A549 (cell line): ENCODE measurements around the gene SLC22A14. TPM values are rescaled to one million over a fixed set of nuclear protein-coding genes. Genes with fewer than 3 reads are reported as not detected.
"Not testable (repeated sequence)": the region's sequence is repeated elsewhere in the genome, so short reads cannot be mapped to it uniquely, and the experiment has no call there.

Experiments
- ATAC-seq, 2 experiments: fragments of 200-7000 bp in 1 of 2; fragments of >200 bp in 1 of 2; cut with Nextera tagmentation in 1 of 2; cut with Tn5 transposase in 1 of 2; 3 replicates each; pipeline versions ENCODE4 v1.8.0 to v1.9.1; 2018 to 2020; ENCODE audit warnings: mild to moderate bottlenecking in 1 of 2, moderate library complexity in 1 of 2
- CTCF ChIA-PET: fragments of 300-600 bp; sonication (Branson Sonifier 250); formaldehyde crosslinking; extraction: SDS; loops from one replicate; lab custom pipeline; 2021; ENCODE audit warnings: antibody characterized with exemption, inconsistent platforms; lab: Yijun Ruan, JAX
- POLR2A ChIA-PET: fragments of 350-600 bp; formaldehyde crosslinking; extraction: SDS; loops from one replicate; lab custom pipeline; 2021; ENCODE audit warnings: antibody characterized with exemption, inconsistent platforms; lab: Yijun Ruan, JAX
- DNase-seq, 2 experiments: peaks; one replicate each; pipeline versions ENCODE4 v3.0.0 to v3.0.0-alpha.2; 2011 to 2016; ENCODE audit warnings: low read depth in 1 of 2, low spot score in 1 of 2
- FAIRE-seq: peaks from 2 replicates; lab custom pipeline; 2011; peaks lifted over from hg19 to GRCh38; lab: Jason Lieb, UNC
- H3K27ac ChIP-seq, 2 experiments: fragments of >200 bp; sonication (Bioruptor Twin); formaldehyde crosslinking; 3 replicates each; pipeline ENCODE4 v1.5.1; 2016 to 2017
- H3K4me1 ChIP-seq: fragments of >200 bp; sonication (Bioruptor Twin); formaldehyde crosslinking; 3 replicates; pipeline ENCODE4 v1.6.1; 2016
- H3K4me2 ChIP-seq: fragments of >200 bp; sonication (Bioruptor Twin); formaldehyde crosslinking; 3 replicates; pipeline ENCODE4 v1.6.1; 2016
- H3K4me3 ChIP-seq: fragments of >200 bp; sonication (Bioruptor Twin); formaldehyde crosslinking; 3 replicates; pipeline ENCODE4 v1.5.1; 2016
- H3K9me3 ChIP-seq: fragments of >200 bp; sonication (Bioruptor Twin); formaldehyde crosslinking; 3 replicates; pipeline ENCODE4 v1.6.1; 2016
- E2F6 ChIP-seq: IDR thresholded peaks from 2 replicates; pipeline ENCODE4 v1.6.1; 2012; ENCODE audit warnings: low read depth, borderline replicate concordance
- EHMT2 ChIP-seq: fragments of 200-600 bp; sonication (generic); IDR thresholded peaks from 2 replicates; pipeline ENCODE4 v1.6.1; 2016; ENCODE audit warnings: antibody characterized with exemption, low read depth, mild to moderate bottlenecking, moderate library complexity
- ELK1 ChIP-seq: fragments of 150-350 bp; IDR thresholded peaks from 2 replicates; pipeline ENCODE4 v1.6.1; 2014; ENCODE audit warnings: low read depth, mild to moderate bottlenecking, low read length
- ESRRA ChIP-seq: fragments of 150-350 bp; IDR thresholded peaks from 2 replicates; pipeline ENCODE4 v1.6.1; 2014; ENCODE audit warnings: mild to moderate bottlenecking, low read length, borderline replicate concordance
- GATA3 ChIP-seq: IDR thresholded peaks from 2 replicates; pipeline ENCODE4 v1.6.1; 2012; ENCODE audit warnings: borderline replicate concordance
- HDAC2 ChIP-seq: fragments of 200-600 bp; sonication (generic); IDR thresholded peaks from 2 replicates; pipeline ENCODE4 v1.6.1; 2016
- JUN ChIP-seq, 2 experiments: fragments of >200 bp; sonication (Bioruptor Twin); formaldehyde crosslinking; IDR thresholded peaks; 2 replicates in 1 of 2; 3 replicates in 1 of 2; pipeline ENCODE4 v1.6.1; 2016 to 2017
- KDM1A ChIP-seq: fragments of 200-600 bp; sonication (generic); IDR thresholded peaks from 2 replicates; pipeline ENCODE4 v1.6.1; 2016; ENCODE audit warnings: low read depth, mild to moderate bottlenecking
- MAFK ChIP-seq: fragments of 450-650 bp; IDR thresholded peaks from 2 replicates; pipeline ENCODE4 v1.6.1; 2014; ENCODE audit not compliant: partially characterized antibody
- MAZ ChIP-seq: fragments of 150-350 bp; IDR thresholded peaks from 2 replicates; pipeline ENCODE4 v1.6.1; 2014; ENCODE audit warnings: antibody characterized with exemption, low read depth, low read length, borderline replicate concordance
- POLR2A ChIP-seq: IDR thresholded peaks from 2 replicates; pipeline ENCODE4 v1.6.1; 2012; ENCODE audit warnings: mild to moderate bottlenecking, low read length
- RAD21 ChIP-seq, 2 experiments: fragments of >200 bp in 1 of 2; sonication (Bioruptor Twin) in 1 of 2; formaldehyde crosslinking in 1 of 2; IDR thresholded peaks in 1 of 2; conservative IDR thresholded peaks in 1 of 2; 2 replicates in 1 of 2; 3 replicates in 1 of 2; pipeline ENCODE4 v1.6.1; 2012 to 2018; ENCODE audit warnings: inconsistent platforms in 1 of 2
- RCOR1 ChIP-seq: fragments of 150-350 bp; IDR thresholded peaks from 2 replicates; pipeline ENCODE4 v1.6.1; 2014; ENCODE audit warnings: antibody characterized with exemption, low read length, low read depth
- REST ChIP-seq: fragments of 200-600 bp; sonication (generic); IDR thresholded peaks from 2 replicates; pipeline ENCODE4 v1.6.1; 2016; ENCODE audit warnings: antibody characterized with exemption, mild to moderate bottlenecking, moderate library complexity
- TFCP2L1 ChIP-seq: fragments of 250-450 bp; sonication (Bioruptor Pico); IDR thresholded peaks from 2 replicates; pipeline ENCODE4 v1.5.0; 2021; ENCODE audit warnings: mild to moderate bottlenecking
- USF2 ChIP-seq: fragments of 450-650 bp; IDR thresholded peaks from 2 replicates; pipeline ENCODE4 v1.6.1; 2014; ENCODE audit warnings: antibody characterized with exemption
- ZC3H11A ChIP-seq: fragments of 450-650 bp; IDR thresholded peaks from 2 replicates; pipeline ENCODE4 v1.6.1; 2014; ENCODE audit warnings: antibody characterized with exemption, mild to moderate bottlenecking
- ZNF302 ChIP-seq: fragments of 250-450 bp; sonication (Bioruptor Pico); IDR thresholded peaks from 2 replicates; pipeline ENCODE4 v1.9.0; 2021; ENCODE audit warnings: inconsistent platforms, mild to moderate bottlenecking, moderate library complexity
- WGBS: methylation state at CpG from one replicate; pipeline ENCODE4 v1.1.6; 2017; ENCODE audit errors: missing lambda C conversion rate; 5-methylcytosine and 5-hydroxymethylcytosine counted together
- polyA plus RNA-seq, 4 experiments: library from polyadenylated mRNA; depleted of rRNA in 3 of 4; stranded (reverse); fragments of >200 nt; fragmentation: RNase III in 1 of 4; extraction: RNeasy Plus Mini Kit Qiagen cat#74134 plus additional on column Dnase treatment in 1 of 4; gene quantifications; 2 replicates in 3 of 4; 3 replicates in 1 of 4; pipeline ENCODE4 v1.2.3, GENCODE V29; 2011 to 2017
- TF ChIP-seq, protein P1 (sequence below): fragments of 250-450 bp; sonication (Bioruptor Pico); IDR thresholded peaks from 2 replicates; pipeline ENCODE4 v1.5.0; 2021; ENCODE audit warnings: mild to moderate bottlenecking, moderate library complexity, borderline replicate concordance

SLC22A14 gene
- polyA plus RNA-seq, 2 of the 4 experiments (the other 2 are of a cell fraction) = 0.04 TPM; not detected in 1

GRCh38 chr3:38318766-38319671 is 36.9 kb downstream of the SLC22A14 start:
- Histone ChIP-seq H3K4me2 (no peak overlapping the region), H3K9me3 (no peaks in the 10 kb centered on the region), H3K27ac (no peak overlapping the region), H3K4me3 (no peak overlapping the region), H3K4me1 (no peaks in the 10 kb centered on the region)
- 61% methylated on average over 8 of the region's 8 CpGs for WGBS
- CTCF ChIA-PET = interaction anchor here (0.5 to 2.7 kb wide), 4 partner anchors 21 to 250 kb away, joined by 3 to 10 read pairs (median 3); partner anchors contain the start of gene XYLB
- no peak for ATAC-seq
- DNase-seq = no peak
- no peak for TF ChIP-seq ZNF302 (CRISPR knock-in tag)
- peak; percentile 91 for TF ChIP-seq MAFK
- no peak for FAIRE-seq
- POLR2A ChIA-PET = no interaction called here

- POLR2A ChIA-PET, ATAC-seq: not testable (repeated sequence)
- 64% methylated on average over 4 of the region's 4 CpGs for WGBS
These were observed 38.5 kb downstream of the SLC22A14 start for GRCh38 chr3:38320638-38321037.

GRCh38 chr3:38323060-38323459 is 41.0 kb downstream of the SLC22A14 start:
- 0% methylated on average over 1 of the region's 1 CpG for WGBS
- CTCF ChIA-PET = no interaction called here

More at GRCh38 chr3:38320638-38321037, 38.5 kb downstream of the SLC22A14 start:
- CTCF ChIA-PET = interaction anchor here (2.7 kb wide), 1 partner anchor 26 kb away, joined by 10 read pairs; the partner anchor contains the start of gene XYLB
- not testable (repeated sequence) for H3K4me2 ChIP-seq, H3K4me1 ChIP-seq, DNase-seq, H3K27ac ChIP-seq, FAIRE-seq, H3K9me3 ChIP-seq, H3K4me3 ChIP-seq

GRCh38 chr3:38325256-38325655 is 43.2 kb downstream of the SLC22A14 start:
- CTCF ChIA-PET = interaction anchor here (1.0 to 3.8 kb wide), 6 partner anchors 21 to 197 kb away, joined by 3 to 23 read pairs (median 4); partner anchors contain the start of gene XYLB
- POLR2A ChIA-PET = no interaction called here
- 0% methylated on average over 2 of the region's 2 CpGs for WGBS
- FAIRE-seq (no peak), DNase-seq (no peak), ATAC-seq (no peak)
- Histone ChIP-seq H3K4me3 (no peak overlapping the region), H3K9me3 (peaks cover 12% of the 10 kb centered on the region; the same call in 2 of the 3 replicates), H3K4me1 (no peaks in the 10 kb centered on the region), H3K4me2 (no peak overlapping the region), H3K27ac (no peak overlapping the region)
- no peak for TF ChIP-seq KDM1A
- no peak for TF ChIP-seq MAZ
- no peak for TF ChIP-seq POLR2A
- no peak for TF ChIP-seq RAD21 (conservative IDR thresholded peaks at IDR 0.05 in 1 of 2, IDR thresholded peaks at IDR 0.05 in 1 of 2)
- TF ChIP-seq USF2 = no peak
- no peak for TF ChIP-seq HDAC2
- TF ChIP-seq RCOR1 = no peak
- no peak for TF ChIP-seq ELK1
- TF ChIP-seq REST = no peak
- TF ChIP-seq EHMT2 = no peak
- TF ChIP-seq ESRRA = no peak
- no peak for TF ChIP-seq TFCP2L1 (CRISPR knock-in tag)

More at GRCh38 chr3:38323060-38323459, 41.0 kb downstream of the SLC22A14 start:
- Histone ChIP-seq H3K4me3 (no peak overlapping the region), H3K9me3 (peaks cover 12% of the 10 kb centered on the region; the same call in 2 of the 3 replicates), H3K27ac (no peak overlapping the region), H3K4me2 (no peak overlapping the region), H3K4me1 (no peaks in the 10 kb centered on the region)
- no peak for DNase-seq
- POLR2A ChIA-PET = no interaction called here
- TF ChIP-seq GATA3 (no peak), ZC3H11A (no peak), JUN (IDR thresholded peaks at IDR 0.05) (no peak), MAFK (peak; percentile 52), E2F6 (no peak)
- TF ChIP-seq, protein P1, sequence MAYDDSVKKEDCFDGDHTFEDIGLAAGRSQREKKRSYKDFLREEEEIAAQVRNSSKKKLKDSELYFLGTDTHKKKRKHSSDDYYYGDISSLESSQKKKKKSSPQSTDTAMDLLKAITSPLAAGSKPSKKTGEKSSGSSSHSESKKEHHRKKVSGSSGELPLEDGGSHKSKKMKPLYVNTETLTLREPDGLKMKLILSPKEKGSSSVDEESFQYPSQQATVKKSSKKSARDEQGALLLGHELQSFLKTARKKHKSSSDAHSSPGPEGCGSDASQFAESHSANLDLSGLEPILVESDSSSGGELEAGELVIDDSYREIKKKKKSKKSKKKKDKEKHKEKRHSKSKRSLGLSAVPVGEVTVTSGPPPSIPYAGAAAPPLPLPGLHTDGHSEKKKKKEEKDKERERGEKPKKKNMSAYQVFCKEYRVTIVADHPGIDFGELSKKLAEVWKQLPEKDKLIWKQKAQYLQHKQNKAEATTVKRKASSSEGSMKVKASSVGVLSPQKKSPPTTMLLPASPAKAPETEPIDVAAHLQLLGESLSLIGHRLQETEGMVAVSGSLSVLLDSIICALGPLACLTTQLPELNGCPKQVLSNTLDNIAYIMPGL (CRISPR knock-in tag) = no peak
- ATAC-seq = no peak
- no peak for FAIRE-seq
